Progenitor cell of endocrine pancreas (in vitro differentiated cells): ENCODE results near the gene OR14A2. TPM values are rescaled to one million over a fixed set of nuclear protein-coding genes. Genes with fewer than 3 reads are reported as not detected.

Experiments used
- DNase-seq: peaks from one replicate; pipeline ENCODE4 v3.0.0; 2021; ENCODE audit warnings: low spot score; ENCODE audit not compliant: unreplicated experiment
- H3K27ac Mint-ChIP-seq: 2 replicates; pipeline ENCODE4 v1.8.0; 2021; ENCODE audit warnings: mild to moderate bottlenecking, moderate library complexity, mixed read lengths
- H3K27me3 Mint-ChIP-seq: 2 replicates; pipeline ENCODE4 v1.8.0; 2021; ENCODE audit warnings: mixed read lengths
- H3K36me3 Mint-ChIP-seq: 2 replicates; pipeline ENCODE4 v1.8.0; 2022; ENCODE audit warnings: mixed read lengths; ENCODE audit not compliant: insufficient read depth
- H3K4me1 Mint-ChIP-seq: 2 replicates; pipeline ENCODE4 v1.8.0; 2021; ENCODE audit warnings: low read depth, mixed read lengths
- H3K4me3 Mint-ChIP-seq: 2 replicates; pipeline ENCODE4 v1.8.0; 2021; ENCODE audit warnings: low read depth, mild to moderate bottlenecking, moderate library complexity, mixed read lengths
- H3K9me3 Mint-ChIP-seq: 2 replicates; pipeline ENCODE4 v1.8.0; 2021; ENCODE audit warnings: low read depth, mixed read lengths
- total RNA-seq: library from RNA; stranded (reverse); gene quantifications from 2 replicates; pipeline ENCODE4 v1.2.1, GENCODE V29; 2021
- TF ChIP-seq, protein P1 (sequence below): fragments of 200-600 bp; sonication (generic); IDR thresholded peaks from one replicate; pipeline ENCODE4 v1.5.0; 2021; ENCODE audit warnings: antibody characterized with exemption, mild to moderate bottlenecking; ENCODE audit not compliant: unreplicated experiment

Gene OR14A2
- total RNA-seq, 1 donor from 2014 or later: not detected

DNA sequence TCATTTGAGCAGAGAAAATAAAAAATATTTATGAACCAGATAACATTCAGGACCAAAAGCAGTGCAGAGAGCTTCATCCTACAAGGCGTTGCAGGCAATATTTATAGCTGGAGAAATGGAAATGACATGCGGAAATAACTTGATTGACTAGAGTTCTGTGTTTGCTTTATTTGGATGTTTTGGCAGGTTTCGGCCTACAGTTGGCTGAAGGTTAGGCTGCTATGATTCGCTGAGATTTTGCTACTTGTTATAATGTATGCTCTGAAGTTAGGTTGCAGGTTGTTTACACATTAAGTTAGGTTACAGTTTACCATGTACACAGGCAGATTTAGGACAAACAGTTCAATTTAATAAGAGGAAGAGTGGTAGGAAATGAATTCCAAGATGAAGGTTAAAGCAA lies 67.8 kb downstream of the OR14A2 start:
- DNase-seq: no peak
- Mint-ChIP-seq H3K4me1 (no peaks in the 10 kb centered on the region), H3K9me3 (no peaks in the 10 kb centered on the region), H3K27ac (no peak overlapping the region), H3K4me3 (no peak overlapping the region), H3K36me3 (no peaks in the 10 kb centered on the region), H3K27me3 (no peaks in the 10 kb centered on the region)
- TF ChIP-seq, protein P1, sequence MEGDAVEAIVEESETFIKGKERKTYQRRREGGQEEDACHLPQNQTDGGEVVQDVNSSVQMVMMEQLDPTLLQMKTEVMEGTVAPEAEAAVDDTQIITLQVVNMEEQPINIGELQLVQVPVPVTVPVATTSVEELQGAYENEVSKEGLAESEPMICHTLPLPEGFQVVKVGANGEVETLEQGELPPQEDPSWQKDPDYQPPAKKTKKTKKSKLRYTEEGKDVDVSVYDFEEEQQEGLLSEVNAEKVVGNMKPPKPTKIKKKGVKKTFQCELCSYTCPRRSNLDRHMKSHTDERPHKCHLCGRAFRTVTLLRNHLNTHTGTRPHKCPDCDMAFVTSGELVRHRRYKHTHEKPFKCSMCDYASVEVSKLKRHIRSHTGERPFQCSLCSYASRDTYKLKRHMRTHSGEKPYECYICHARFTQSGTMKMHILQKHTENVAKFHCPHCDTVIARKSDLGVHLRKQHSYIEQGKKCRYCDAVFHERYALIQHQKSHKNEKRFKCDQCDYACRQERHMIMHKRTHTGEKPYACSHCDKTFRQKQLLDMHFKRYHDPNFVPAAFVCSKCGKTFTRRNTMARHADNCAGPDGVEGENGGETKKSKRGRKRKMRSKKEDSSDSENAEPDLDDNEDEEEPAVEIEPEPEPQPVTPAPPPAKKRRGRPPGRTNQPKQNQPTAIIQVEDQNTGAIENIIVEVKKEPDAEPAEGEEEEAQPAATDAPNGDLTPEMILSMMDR: no peak

GRCh38 chr1:247679639-247680038 lies 68.3 kb downstream of the OR14A2 start, which contains the start of gene OR13G1:
Gene OR13G1 (minus strand): TSS chr1:247679739. CDS start chr1:247673041, 6,698 bp downstream.
- Mint-ChIP-seq H3K36me3 (no peaks in the 10 kb centered on the region), H3K27ac (no peak within 1 kb of the TSS), H3K9me3 (no peaks in the 10 kb centered on the region), H3K4me3 (no peak within 1 kb of the TSS), H3K4me1 (no peaks in the 10 kb centered on the region), H3K27me3 (no peaks in the 10 kb centered on the region)
- TF ChIP-seq, protein P1: no peak
- DNase-seq: no peak

Other genes with a start within 250 kb of the OR14A2 start
- not detected in 2 replicates for gene OR2C3, start 211.7 kb downstream of the OR14A2 start, total RNA-seq
- gene GCSAML, start 199.0 kb downstream of the OR14A2 start, total RNA-seq: not detected in 2 replicates
- not detected in 2 replicates for gene OR2G2, start 159.8 kb downstream of the OR14A2 start, total RNA-seq
- not detected in 2 replicates for gene OR2G3, start 142.6 kb downstream of the OR14A2 start, total RNA-seq
- not detected in 2 replicates for gene OR13G1, start 68.4 kb downstream of the OR14A2 start, total RNA-seq
- gene OR6F1, start 31.5 kb downstream of the OR14A2 start, total RNA-seq: not detected in 2 replicates
- gene OR14K1, start 9.5 kb downstream of the OR14A2 start, total RNA-seq: 0.33 TPM in 1 of 2 replicates, not detected in the other
- not detected in 2 replicates for gene OR1C1, start 12.4 kb upstream of the OR14A2 start, total RNA-seq
- gene OR14A16, start 76.0 kb upstream of the OR14A2 start, total RNA-seq: not detected in 2 replicates
- gene OR11L1, start 93.8 kb upstream of the OR14A2 start, total RNA-seq: not detected in 2 replicates
- gene TRIM58, start 109.0 kb upstream of the OR14A2 start, total RNA-seq: 1.1 and 1.2 TPM in 2 replicates
- 0.31 TPM in 1 of 2 replicates, not detected in the other for gene OR2W3, start 147.4 kb upstream of the OR14A2 start, total RNA-seq
- gene OR2T8, start 172.1 kb upstream of the OR14A2 start, total RNA-seq: not detected in 2 replicates
- not detected in 2 replicates for gene OR2AJ1, start 176.7 kb upstream of the OR14A2 start, total RNA-seq
- not detected in 2 replicates for gene OR2L8, start 200.7 kb upstream of the OR14A2 start, total RNA-seq
- gene OR2AK2, start 217.1 kb upstream of the OR14A2 start, total RNA-seq: not detected in 2 replicates